ENCODE data around the gene SHB. TPM values are rescaled to one million over a fixed set of nuclear protein-coding genes. Genes with fewer than 3 reads are reported as not detected.

The SHB gene
- total and polyA plus RNA-seq, 2 of the 8 experiments (the other 6 are each of a cell fraction or from before 2014, with no cell fraction given), result 4.1 to 12.6 TPM

DNA sequence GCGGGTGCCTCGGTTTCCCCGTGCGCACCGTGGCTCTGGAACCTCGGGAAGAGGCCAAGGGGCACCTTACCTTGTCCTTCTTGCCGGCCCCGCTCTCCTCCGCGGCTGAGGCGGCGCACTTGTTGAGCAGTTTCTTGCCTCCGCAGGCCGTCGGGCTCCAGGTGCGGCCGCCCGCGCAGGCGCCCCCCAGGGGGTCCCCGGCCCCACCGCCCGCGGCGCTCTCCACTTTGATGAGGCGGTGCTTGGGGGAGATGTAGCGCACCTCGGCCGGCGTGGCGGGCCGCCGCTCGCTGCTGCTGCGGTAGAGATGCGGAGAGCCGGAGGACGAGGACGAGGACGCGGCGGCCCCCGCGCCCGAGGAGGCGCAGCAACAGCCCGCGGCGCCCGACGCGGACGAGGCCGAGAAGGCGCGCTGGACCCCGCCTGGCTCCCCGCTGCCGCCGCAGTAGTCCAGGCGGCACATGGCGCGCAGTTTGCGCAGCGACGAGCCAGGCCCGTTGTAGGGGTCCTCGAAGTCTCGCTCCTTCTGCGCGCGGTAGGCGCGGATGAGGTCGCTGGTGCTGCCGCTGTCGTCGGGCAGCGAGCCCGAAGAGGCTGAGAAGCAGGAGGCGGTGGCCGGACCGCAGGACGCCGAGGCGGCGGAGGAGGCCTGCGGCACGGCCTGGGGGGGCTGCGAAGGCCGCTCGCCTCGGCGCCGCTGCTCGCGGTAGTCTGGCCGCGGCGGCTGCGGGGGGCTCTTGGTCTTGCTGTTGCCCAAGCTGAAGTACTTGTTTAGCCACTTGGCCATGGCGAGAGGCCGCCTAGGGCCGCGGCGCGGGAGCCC, 957 bp downstream of the SHB start (continued):
- no peak for TF ChIP-seq CHD7 (IDR thresholded peaks at IDR 0.05; ENCODE audit: insufficient replicate concordance, low read length)
- TF ChIP-seq, protein P1, sequence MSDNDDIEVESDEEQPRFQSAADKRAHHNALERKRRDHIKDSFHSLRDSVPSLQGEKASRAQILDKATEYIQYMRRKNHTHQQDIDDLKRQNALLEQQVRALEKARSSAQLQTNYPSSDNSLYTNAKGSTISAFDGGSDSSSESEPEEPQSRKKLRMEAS (IDR thresholded peaks at IDR 0.05), result peak; percentile 77; the same call in 1 of the 2 replicates
- TF ChIP-seq JUND (IDR thresholded peaks at IDR 0.05; ENCODE audit: low read length), result no peak
- no peak for TF ChIP-seq SIRT6 (IDR thresholded peaks at IDR 0.05; ENCODE audit: low read length)
- peak; percentile 51 for TF ChIP-seq RNF2 (IDR thresholded peaks at IDR 0.05; ENCODE audit: borderline replicate concordance, low read depth, low read length, missing control alignments, poor library complexity, severe bottlenecking)
- TF ChIP-seq RAD21 (IDR thresholded peaks at IDR 0.05 in 1 of 2, conservative IDR thresholded peaks at IDR 0.05 in 1 of 2; ENCODE audit: low read depth in 2 of 2, low read length in 2 of 2), result no peak
- no peak for TF ChIP-seq PHF8 (conservative IDR thresholded peaks at IDR 0.05; ENCODE audit: low read depth, low read length)
- no peak for TF ChIP-seq GABPA (IDR thresholded peaks at IDR 0.05; ENCODE audit: borderline replicate concordance, insufficient read depth, low read length)
- TF ChIP-seq NRF1 (IDR thresholded peaks at IDR 0.05; ENCODE audit: low read depth, low read length), result no peak
